ENCODE data around the gene OLFML3. TPM values are rescaled to one million over a fixed set of nuclear protein-coding genes. Genes with fewer than 3 reads are reported as not detected.

The OLFML3 gene
- total and polyA plus RNA-seq, 2 donors (not counting 1 experiment from before 2014, with no cell fraction given): 0.32 TPM; not detected in 1

DNA sequence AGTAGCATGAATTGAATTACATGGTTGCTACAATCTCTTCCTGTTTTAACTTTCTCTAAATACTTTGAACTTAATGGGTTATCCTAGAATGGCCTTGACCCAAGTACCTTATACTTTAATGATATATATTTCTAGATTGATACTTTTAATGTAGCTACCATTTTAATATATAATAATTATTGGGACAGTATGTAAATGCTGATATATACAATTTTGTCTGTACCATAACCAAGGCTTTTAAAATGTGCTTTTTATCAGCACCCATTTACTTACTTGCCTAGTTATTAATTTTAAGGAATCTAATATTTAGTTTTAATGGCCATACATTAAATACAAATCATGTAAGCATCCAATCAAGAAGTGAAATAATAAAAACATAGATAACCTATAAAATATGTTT is 36.7 kb upstream of the OLFML3 start:
- Histone ChIP-seq H3K9ac (ENCODE audit: low read length) (no peak overlapping the region), H3K4me1 (ENCODE audit: control insufficient read depth in 2 of 2, insufficient read depth in 2 of 2, low read length in 2 of 2) (peaks cover 23 to 31% of the 10 kb centered on the region in 2 donors), H3K79me2 (ENCODE audit: control insufficient read depth, insufficient read depth, low read length) (peaks cover 87% of the 10 kb centered on the region), H3K36me3 (replicated peaks in 1 of 2; ENCODE audit: control extremely low read depth in 1 of 2, control insufficient read depth in 1 of 2, extremely low read depth in 1 of 2, insufficient read depth in 2 of 2, low read length in 1 of 2) (peaks cover 0 to 16% of the 10 kb centered on the region in 2 experiments), H3K4me2 (replicated peaks; ENCODE audit: low read depth, low read length, poor library complexity, severe bottlenecking) (no peak overlapping the region), H3K9me3 (ENCODE audit: control extremely low read depth in 1 of 3, control insufficient read depth in 2 of 3, insufficient read depth in 1 of 3, low read length in 2 of 3) (no peaks in the 10 kb centered on the region), H4K20me1 (ENCODE audit: control insufficient read depth, insufficient read depth, low read length, poor library complexity, severe bottlenecking) (peaks cover 41% of the 10 kb centered on the region), H3K27ac (ENCODE audit: low read length in 2 of 2) (no peak overlapping the region), H3K27me3 (replicated peaks in 1 of 4; ENCODE audit: control extremely low read depth in 1 of 4, control insufficient read depth in 3 of 4, insufficient read depth in 4 of 4, low read length in 3 of 4) (no peaks in the 10 kb centered on the region), H2AFZ (ENCODE audit: insufficient read depth, low read depth, low read length, poor library complexity, severe bottlenecking) (no peak overlapping the region), H3K4me3 (ENCODE audit: control extremely low read depth in 1 of 5, extremely low read depth in 1 of 5, insufficient read depth in 1 of 5, low read depth in 2 of 5, low read length in 4 of 5) (no peak overlapping the region)
- no peaks in the 10 kb centered on the region for H3K27me3 Mint-ChIP-seq
- H3K27ac Mint-ChIP-seq: no peak overlapping the region
- ChIA-PET CTCF (no interaction called here), POLR2A (no interaction called here)
- intact Hi-C loops (cut with micrococcal nuclease): no loop called here
- DNase-seq (no peak), ATAC-seq (ENCODE audit: low read depth) (no peak)
- H3K9me3 Mint-ChIP-seq (ENCODE audit: insufficient read depth): no peaks in the 10 kb centered on the region
- TF ChIP-seq CTCF (IDR thresholded peaks at IDR 0.05) (no peak), EZH2 (IDR thresholded peaks at IDR 0.05; ENCODE audit: borderline replicate concordance, insufficient read depth, low read depth, low read length, poor library complexity, severe bottlenecking) (no peak)
- H3K4me3 Mint-ChIP-seq: no peak overlapping the region
- H3K4me1 Mint-ChIP-seq: peaks cover 55% of the 10 kb centered on the region

GRCh38 chr1:113943028-113943811 is 36.1 kb upstream of the OLFML3 start:
- ChIA-PET POLR2A (no interaction called here), CTCF (no interaction called here)
- no peak overlapping the region for H3K4me3 Mint-ChIP-seq
- ATAC-seq (ENCODE audit: low read depth): no peak
- no peak for DNase-seq
- H3K36me3 ChIP-seq (replicated peaks in 1 of 2; ENCODE audit: control extremely low read depth in 1 of 2, control insufficient read depth in 1 of 2, extremely low read depth in 1 of 2, insufficient read depth in 2 of 2, low read length in 1 of 2): peaks cover 0 to 16% of the 10 kb centered on the region in 2 experiments
- no peak overlapping the region for H3K9ac ChIP-seq (ENCODE audit: low read length)
- H3K4me3 ChIP-seq (ENCODE audit: control extremely low read depth in 1 of 5, extremely low read depth in 1 of 5, insufficient read depth in 1 of 5, low read depth in 2 of 5, low read length in 4 of 5): no peak overlapping the region
- H3K27ac Mint-ChIP-seq: no peak overlapping the region
- TF ChIP-seq EZH2 (IDR thresholded peaks at IDR 0.05; ENCODE audit: borderline replicate concordance, insufficient read depth, low read depth, low read length, poor library complexity, severe bottlenecking) (no peak), CTCF (IDR thresholded peaks at IDR 0.05) (no peak)
- no peaks in the 10 kb centered on the region for H3K27me3 ChIP-seq (replicated peaks in 1 of 4; ENCODE audit: control extremely low read depth in 1 of 4, control insufficient read depth in 3 of 4, insufficient read depth in 4 of 4, low read length in 3 of 4)
- H3K4me1 ChIP-seq (ENCODE audit: control insufficient read depth in 2 of 2, insufficient read depth in 2 of 2, low read length in 2 of 2): peaks cover 26 to 34% of the 10 kb centered on the region in 2 donors
- peaks cover 41% of the 10 kb centered on the region for H4K20me1 ChIP-seq (ENCODE audit: control insufficient read depth, insufficient read depth, low read length, poor library complexity, severe bottlenecking)
- peaks cover 56% of the 10 kb centered on the region for H3K4me1 Mint-ChIP-seq
- peaks cover 86% of the 10 kb centered on the region for H3K79me2 ChIP-seq (ENCODE audit: control insufficient read depth, insufficient read depth, low read length)
- H3K9me3 ChIP-seq (ENCODE audit: control extremely low read depth in 1 of 3, control insufficient read depth in 2 of 3, insufficient read depth in 1 of 3, low read length in 2 of 3): no peaks in the 10 kb centered on the region
- H3K4me2 ChIP-seq (replicated peaks; ENCODE audit: low read depth, low read length, poor library complexity, severe bottlenecking): no peak overlapping the region
- H2AFZ ChIP-seq (ENCODE audit: insufficient read depth, low read depth, low read length, poor library complexity, severe bottlenecking): no peak overlapping the region
- intact Hi-C loops (cut with micrococcal nuclease): no loop called here
- H3K27me3 Mint-ChIP-seq: no peaks in the 10 kb centered on the region
- no peaks in the 10 kb centered on the region for H3K9me3 Mint-ChIP-seq (ENCODE audit: insufficient read depth)
- no peak overlapping the region for H3K27ac ChIP-seq (ENCODE audit: low read length in 2 of 2)

Measured in B cell (primary cell).